ENCODE data around the gene TREM2.

- TF ChIP-seq CTCF (IDR thresholded peaks at IDR 0.05) (no peak), POLR2A (IDR thresholded peaks at IDR 0.05) (no peak)
Observed at GRCh38 chr6:41177287-41177686, 14.4 kb upstream of the TREM2 start.

All from right lobe of liver (tissue), 4 donors.